ENCODE data around the gene DGKI.

The DGKI gene

GRCh38 chr7:137846827-137847567, at the start of gene DGKI:
TSS of gene DGKI (minus strand) at chr7:137846974.
- peak; percentile 17 for DNase-seq

DNA sequence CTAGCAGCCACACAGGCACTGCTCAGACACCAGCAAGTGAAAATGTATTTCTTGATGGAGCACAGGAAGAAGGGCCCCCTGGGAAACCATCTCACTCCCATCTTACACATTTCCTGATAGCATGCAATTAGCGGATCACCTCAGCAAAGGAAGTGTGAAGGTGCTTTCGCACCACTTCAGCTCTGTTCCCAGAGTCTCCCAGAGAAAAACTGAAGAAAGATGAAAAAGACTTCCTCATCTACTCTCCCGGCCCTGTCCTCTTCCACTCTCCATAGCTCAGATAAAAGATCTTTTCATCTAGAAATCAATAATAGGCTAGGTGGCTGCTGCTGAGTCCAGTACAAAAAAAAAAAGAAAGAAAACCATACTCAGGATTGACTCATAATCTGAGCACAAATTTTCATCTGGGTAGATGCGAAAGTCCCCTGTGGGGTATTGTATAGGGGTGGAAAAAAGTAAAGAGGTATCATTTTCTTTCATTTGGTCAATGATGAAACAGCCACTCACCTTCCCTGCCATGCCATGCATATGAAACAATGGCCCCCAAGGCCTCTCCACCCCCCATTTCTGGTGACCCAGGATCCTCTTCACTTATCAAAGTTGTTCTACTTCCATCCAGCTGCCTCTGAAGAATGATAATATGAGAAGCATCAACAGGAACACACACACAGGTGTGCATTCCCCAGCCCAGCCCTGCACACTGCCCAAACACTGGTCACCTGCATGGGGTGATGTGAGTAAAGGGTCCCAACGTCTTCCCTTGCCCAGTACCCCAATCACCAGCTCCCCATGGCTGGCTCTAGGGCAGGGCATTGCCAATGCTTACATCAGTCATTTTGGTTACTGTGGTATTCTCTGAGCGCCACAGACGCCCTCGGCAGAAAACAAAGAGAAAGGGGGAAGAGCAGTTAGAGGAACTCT, 48.8 kb upstream of the DGKI start:
- DNase-seq, result no peak

- DNase-seq, result no peak
Observed at GRCh38 chr7:137893143-137893742, 46.5 kb upstream of the DGKI start.

DNA sequence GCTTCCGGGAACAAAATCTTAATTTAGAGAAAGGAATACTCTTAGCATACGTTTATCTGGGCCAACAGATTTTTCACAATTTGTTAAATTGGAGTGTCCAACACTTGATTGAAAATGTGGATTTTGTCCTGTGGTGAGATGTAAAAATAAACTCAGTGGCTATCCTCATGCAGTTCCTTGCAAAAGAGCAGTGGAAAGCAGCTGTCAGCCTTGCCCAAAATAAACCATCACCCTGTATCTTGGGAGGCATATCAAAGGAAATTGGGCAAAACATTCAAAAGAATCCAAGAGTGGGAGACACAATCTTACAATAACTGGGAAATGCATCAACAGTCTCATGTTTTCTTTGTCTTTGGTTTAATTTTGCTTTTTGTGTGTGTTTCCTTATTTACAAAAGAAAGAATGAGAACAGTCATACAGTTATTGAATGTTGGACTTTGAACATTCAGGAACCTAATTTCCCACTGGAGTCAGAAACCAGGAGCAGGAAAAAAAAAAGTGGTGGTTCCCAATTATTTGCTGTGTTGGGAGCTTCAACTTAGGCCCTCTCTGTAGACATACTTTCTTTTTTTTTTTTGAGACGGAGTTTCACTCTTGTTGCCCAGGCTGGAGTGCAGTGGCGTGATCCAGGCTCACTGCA, 44.4 kb upstream of the DGKI start:
- no peak for DNase-seq

DNA sequence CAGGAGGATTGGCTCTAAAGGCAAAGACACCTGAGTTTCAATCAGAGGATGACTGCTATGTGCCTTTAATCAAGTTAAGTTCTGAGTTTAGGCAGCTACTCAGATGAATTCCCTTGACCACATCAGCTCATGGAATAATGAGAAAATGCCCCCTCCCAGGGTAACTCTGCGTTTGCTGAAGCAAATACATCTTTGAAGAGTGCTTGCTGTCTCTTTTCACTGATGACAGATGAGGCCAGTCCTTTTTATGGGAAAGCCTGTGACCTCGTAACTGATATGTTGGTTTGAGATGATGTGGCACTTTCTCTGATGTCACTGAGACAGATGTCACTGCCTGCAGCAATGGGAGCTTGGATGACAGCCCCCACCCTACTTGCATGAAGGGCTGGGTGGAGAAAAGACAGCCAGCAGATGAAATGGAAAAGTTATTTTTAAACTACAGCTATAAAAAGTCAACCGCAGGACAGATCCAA, 43.7 kb upstream of the DGKI start:
- DNase-seq, result no peak

GRCh38 chr7:137888241-137888640, 41.5 kb upstream of the DGKI start:
- no peak for DNase-seq

GRCh38 chr7:137886746-137887145, 40.0 kb upstream of the DGKI start:
- DNase-seq, result no peak

GRCh38 chr7:137886281-137886680, 39.5 kb upstream of the DGKI start:
- no peak for DNase-seq

- no peak for DNase-seq
Observed at GRCh38 chr7:137885678-137886077, 38.9 kb upstream of the DGKI start.

DNA sequence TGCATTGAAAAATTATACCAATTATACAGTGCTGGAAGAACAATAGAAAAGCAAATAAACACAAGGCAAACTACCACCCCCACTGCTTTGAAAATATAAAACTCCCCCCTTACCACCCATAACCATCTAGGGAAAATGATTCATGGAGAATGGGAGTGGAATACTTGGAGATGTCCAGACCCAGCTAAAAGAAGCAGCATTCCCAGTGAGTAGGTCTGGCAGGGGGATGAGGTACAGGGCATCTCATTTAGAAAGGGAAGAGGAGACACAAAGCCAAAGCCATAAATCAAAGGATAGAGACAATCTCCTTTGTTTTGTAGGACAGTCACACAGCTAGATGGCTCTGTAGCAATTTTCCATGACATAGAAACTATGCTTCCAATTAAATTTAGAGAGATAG, 36.0 kb upstream of the DGKI start:
- no peak for DNase-seq

GRCh38 chr7:137882261-137882668, 35.5 kb upstream of the DGKI start:
- DNase-seq, result no peak

DNA sequence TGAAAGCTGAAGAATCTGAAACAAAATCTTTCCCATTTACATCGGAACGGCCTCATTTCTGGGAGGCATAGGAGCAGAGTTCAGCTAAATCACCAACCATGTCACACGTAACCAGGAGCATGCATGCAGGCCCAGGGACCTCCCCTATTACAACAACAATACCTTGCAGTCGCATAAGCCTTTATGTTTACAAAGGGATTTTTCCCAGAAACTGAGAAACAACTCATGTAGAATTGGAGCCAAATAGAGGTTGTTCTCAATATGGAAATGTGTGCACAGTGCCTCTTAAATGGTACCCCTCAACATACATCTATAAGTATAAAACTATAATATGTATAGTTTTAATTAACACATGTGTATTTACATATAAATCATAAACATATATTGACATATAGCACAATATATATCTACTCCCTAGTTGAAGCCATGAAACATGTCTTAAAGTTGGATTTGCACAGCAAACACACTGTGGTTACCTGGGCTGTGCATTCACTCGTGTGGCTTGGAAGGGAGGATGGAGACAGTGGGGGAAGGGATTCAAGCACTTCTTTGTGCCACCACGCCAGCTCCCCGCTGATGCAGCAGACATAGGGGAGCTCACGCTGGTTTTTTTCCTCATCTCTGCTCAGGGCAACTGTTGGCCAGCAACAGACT, 35.0 kb upstream of the DGKI start:
- no peak for DNase-seq

GRCh38 chr7:137880432-137880831, 33.7 kb upstream of the DGKI start:
- no peak for DNase-seq

DNA sequence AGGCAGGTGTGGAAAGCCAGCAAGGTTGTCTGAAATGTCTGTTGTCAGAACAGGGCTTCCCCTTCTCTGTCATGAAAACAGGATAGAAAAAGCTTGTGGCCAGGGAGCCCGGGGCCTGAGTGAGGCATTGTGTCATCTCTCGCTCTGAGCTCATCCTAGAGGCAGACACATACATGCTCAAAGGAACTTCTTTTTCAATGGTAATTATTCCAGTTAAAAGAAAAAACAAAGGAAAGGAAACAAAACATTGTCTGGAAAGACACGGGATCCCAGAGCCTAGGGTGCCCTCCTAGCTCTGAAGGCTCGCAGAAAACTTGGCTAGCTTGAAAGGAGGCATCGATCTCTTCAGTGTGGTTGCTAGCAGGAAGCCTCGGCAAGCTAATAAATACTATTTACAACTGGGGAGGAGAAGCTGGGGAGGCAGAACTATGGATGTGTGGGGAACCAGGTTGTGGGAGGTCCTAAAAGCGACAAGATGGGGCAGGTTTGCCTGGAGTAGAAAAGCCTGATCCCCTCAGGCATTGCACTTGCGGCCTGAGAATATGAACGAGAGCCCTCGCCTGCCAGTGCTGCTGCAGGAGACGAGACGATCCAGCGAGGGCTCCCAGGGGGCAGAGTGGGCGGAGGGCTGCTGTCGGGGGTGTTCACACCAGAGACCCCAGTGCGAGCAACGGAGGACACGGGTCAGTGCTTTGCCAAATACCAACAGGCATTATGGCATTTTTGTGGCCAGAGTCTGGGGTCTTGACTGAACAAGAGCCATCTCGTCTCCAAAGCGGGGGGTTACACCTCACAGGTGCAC, 32.8 kb upstream of the DGKI start:
- no peak for DNase-seq

DNA sequence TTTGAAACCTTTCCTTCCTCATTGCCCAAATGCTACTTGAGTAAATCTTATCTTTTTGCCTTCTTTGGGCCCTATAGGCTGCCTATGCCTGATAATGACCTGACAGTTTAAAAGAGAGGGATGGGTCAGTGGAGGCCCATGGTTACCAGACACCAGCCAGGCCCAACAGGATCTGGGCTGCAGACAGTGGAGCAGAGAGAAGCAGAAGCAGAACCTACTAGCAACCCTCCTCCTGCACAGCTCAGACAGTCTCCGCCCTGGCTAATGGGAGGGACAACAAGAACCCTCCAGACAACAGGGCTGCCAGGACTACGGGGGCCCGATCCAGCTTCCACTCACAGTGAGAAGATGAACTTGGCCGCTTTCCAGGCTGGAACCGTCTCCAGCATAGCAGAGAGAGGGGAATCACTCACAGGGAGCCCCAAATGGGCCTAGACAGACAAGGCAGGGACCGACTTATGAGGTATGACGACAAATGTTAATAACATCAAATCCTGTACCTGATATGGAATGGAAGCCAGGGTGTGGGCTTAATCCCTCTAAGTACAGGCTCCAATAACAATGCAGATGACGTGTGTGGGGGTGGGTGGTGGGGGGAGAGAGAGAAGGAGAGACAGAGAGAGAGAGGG, 31.7 kb upstream of the DGKI start:
- DNase-seq, result no peak

GRCh38 chr7:137877027-137877675, 30.4 kb upstream of the DGKI start:
- DNase-seq, result no peak

DNA sequence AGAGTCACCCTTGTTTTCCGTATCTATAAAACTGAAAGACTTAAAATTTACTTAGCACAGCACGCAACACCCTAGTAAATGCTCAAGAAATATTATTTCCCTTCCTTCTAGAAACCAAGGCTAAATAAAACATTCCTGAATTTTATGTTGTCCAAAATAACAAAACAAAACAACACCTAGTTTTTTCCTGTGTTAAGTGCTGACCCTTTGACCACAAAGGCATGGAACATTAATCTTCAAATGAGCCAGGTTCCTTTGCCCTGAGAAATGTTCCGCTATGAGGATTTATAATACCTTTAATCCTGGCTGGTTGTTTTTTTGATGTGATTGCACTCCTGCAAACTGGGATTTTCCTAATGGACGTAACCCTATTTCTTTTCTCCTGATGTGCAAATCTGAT, 29.0 kb upstream of the DGKI start:
- DNase-seq, result no peak

- no peak for DNase-seq
Observed at GRCh38 chr7:137873979-137874777, 27.4 kb upstream of the DGKI start.

- DNase-seq, result no peak
Observed at GRCh38 chr7:137873524-137873923, 26.8 kb upstream of the DGKI start.
